Measurements from ENCODE around the gene ADGRG6. TPM values are rescaled to one million over a fixed set of nuclear protein-coding genes. Genes with fewer than 3 reads are reported as not detected.
"Not testable (repeated sequence)": the region's sequence is repeated elsewhere in the genome, so short reads cannot be mapped to it uniquely, and the experiment has no call there.

The ADGRG6 gene
- total RNA-seq, 1 donor from 2014 or later = 2.5 TPM

DNA sequence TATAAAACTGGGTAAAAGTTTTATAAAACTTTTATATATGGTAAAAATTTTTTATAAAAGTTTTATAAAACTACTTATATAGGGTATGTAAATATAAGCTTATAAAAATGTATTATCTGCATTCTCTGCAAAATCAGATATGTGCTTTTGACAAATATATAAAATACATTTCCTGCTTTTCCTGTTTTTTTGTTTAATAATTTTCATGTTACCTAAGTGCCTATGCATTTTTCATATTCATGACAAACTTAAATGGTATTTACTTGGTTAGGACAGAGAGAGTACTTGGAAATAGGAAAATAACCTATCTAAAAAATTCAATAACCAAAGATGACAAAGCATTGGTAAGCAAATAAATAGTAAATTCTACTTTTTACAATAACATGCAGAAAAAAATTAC lies 41.2 kb downstream of the ADGRG6 start:
- H3K9me3 Mint-ChIP-seq (ENCODE audit: low read depth) = peaks cover 7% of the 10 kb centered on the region
- H3K36me3 Mint-ChIP-seq (ENCODE audit: low read depth) = no peaks in the 10 kb centered on the region
- no peak overlapping the region for H3K4me3 Mint-ChIP-seq (ENCODE audit: unreplicated experiment)
- no peak overlapping the region for H3K27ac Mint-ChIP-seq (ENCODE audit: unreplicated experiment)
- no peak for TF ChIP-seq CTCF (IDR thresholded peaks at IDR 0.05)
- DNase-seq (ENCODE audit: low spot score) = no peak
- no peaks in the 10 kb centered on the region for H3K4me1 Mint-ChIP-seq (ENCODE audit: low read depth)
- no peaks in the 10 kb centered on the region for H3K27me3 Mint-ChIP-seq (ENCODE audit: low read depth)

DNA sequence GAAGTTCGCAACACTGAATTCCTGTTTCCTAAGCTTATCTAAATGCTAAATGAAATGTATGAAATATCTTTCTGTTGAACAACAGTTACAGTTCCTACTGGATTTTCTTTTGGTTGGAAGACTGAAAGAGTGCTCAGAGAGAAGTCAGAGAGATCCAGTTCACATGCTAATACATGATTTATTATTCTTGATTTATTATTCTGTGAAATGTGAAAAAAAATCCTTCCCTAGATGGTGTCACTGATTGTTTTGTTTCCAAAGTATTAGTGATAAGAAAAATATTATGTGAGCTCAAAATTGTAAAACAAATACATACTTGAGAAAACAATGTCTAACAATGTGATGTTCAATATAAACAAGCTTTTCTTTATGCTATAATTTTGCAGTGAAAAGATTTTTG lies 42.1 kb downstream of the ADGRG6 start:
- Mint-ChIP-seq H3K27ac (ENCODE audit: unreplicated experiment) (no peak overlapping the region), H3K4me3 (ENCODE audit: unreplicated experiment) (no peak overlapping the region), H3K36me3 (ENCODE audit: low read depth) (no peaks in the 10 kb centered on the region), H3K27me3 (ENCODE audit: low read depth) (no peaks in the 10 kb centered on the region), H3K9me3 (ENCODE audit: low read depth) (peaks cover 9% of the 10 kb centered on the region), H3K4me1 (ENCODE audit: low read depth) (no peaks in the 10 kb centered on the region)
- DNase-seq (ENCODE audit: low spot score) = no peak
- no peak for TF ChIP-seq CTCF (IDR thresholded peaks at IDR 0.05)

DNA sequence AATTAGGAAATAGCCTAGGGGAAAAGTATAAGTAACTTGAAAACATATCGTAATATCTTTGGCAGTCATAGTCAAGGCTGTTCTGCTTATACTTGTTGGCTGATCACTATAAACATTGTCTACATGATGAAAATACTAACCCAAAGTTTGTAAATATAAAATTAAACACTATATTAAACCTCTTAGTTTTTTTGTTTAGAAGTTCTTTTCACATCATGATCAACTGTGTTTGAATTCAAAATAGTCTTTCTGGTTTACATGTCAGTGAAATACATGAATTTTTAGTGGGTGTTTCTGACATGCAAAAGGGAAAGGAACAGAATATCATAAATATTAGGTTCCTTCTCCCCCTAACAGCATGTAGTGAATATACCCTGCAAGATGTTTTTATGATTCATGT lies 43.5 kb downstream of the ADGRG6 start:
- Mint-ChIP-seq H3K27me3 (ENCODE audit: low read depth) (no peaks in the 10 kb centered on the region), H3K4me3 (ENCODE audit: unreplicated experiment) (no peak overlapping the region), H3K9me3 (ENCODE audit: low read depth) (peaks cover 9% of the 10 kb centered on the region), H3K4me1 (ENCODE audit: low read depth) (no peaks in the 10 kb centered on the region), H3K27ac (ENCODE audit: unreplicated experiment) (no peak overlapping the region), H3K36me3 (ENCODE audit: low read depth) (no peaks in the 10 kb centered on the region)
- DNase-seq (ENCODE audit: low spot score) = no peak
- TF ChIP-seq CTCF (IDR thresholded peaks at IDR 0.05) = no peak

DNA sequence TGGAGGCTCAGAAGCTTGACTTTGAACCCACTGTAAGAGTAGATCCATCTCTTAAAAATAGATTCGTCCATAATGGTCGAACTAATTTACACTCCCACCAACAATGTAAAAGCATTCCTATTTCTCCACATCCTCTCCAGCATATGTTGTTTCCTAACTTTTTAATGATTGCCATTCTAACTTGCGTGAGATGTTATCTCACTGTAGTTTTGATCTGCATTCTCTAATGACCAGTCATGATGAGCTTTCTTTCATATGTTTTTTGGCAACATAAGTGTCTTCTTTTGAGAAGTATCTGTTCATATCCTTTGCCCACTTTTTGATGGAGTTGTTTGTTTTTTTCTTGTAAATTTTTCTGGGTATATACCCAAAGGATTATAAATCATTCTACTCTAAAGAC lies 44.4 kb downstream of the ADGRG6 start:
- peaks cover 14% of the 10 kb centered on the region for H3K9me3 Mint-ChIP-seq (ENCODE audit: low read depth)
- not testable (repeated sequence) for H3K4me3 Mint-ChIP-seq (ENCODE audit: unreplicated experiment); DNase-seq (ENCODE audit: low spot score); H3K27ac Mint-ChIP-seq (ENCODE audit: unreplicated experiment); H3K36me3 Mint-ChIP-seq (ENCODE audit: low read depth); H3K27me3 Mint-ChIP-seq (ENCODE audit: low read depth); H3K4me1 Mint-ChIP-seq (ENCODE audit: low read depth)

DNA sequence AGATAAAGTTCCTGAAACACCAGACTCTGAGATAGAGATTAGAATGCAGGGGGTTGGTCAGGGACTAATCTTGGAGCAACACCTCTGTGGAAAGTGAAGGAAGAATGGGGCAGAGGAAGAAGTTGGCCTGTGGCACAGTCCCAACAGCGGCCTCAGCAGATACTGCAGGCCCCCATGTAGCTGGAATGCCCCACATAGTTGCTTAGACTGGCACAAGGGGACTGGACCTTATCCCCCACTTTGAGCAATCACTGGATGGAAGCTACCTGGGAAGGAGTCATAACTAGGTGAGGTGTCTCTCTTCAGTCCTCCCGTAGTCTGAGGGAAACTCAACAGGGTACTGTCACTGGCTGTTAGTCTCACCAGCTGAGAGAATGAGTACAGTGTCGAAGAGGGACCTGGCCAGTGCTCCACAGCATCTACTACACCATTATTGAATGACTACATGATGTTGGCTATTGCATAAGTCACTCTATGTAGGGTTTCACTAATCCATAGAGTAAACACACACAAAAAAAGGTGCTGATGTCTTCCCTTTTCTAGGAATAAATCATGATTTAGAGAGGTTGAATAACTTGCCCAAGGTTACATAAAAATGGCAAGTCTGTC lies 47.5 kb downstream of the ADGRG6 start:
- Mint-ChIP-seq H3K9me3 (ENCODE audit: low read depth) (peaks cover 23% of the 10 kb centered on the region), H3K27ac (ENCODE audit: unreplicated experiment) (no peak overlapping the region), H3K27me3 (ENCODE audit: low read depth) (no peaks in the 10 kb centered on the region), H3K36me3 (ENCODE audit: low read depth) (no peaks in the 10 kb centered on the region), H3K4me3 (ENCODE audit: unreplicated experiment) (no peak overlapping the region), H3K4me1 (ENCODE audit: low read depth) (peaks cover 3% of the 10 kb centered on the region)
- no peak for TF ChIP-seq CTCF (IDR thresholded peaks at IDR 0.05)
- no peak for DNase-seq (ENCODE audit: low spot score)

- Mint-ChIP-seq H3K27me3 (ENCODE audit: low read depth) (no peaks in the 10 kb centered on the region), H3K4me3 (ENCODE audit: unreplicated experiment) (no peak overlapping the region), H3K9me3 (ENCODE audit: low read depth) (peaks cover 23% of the 10 kb centered on the region), H3K4me1 (ENCODE audit: low read depth) (peaks cover 3% of the 10 kb centered on the region), H3K27ac (ENCODE audit: unreplicated experiment) (no peak overlapping the region), H3K36me3 (ENCODE audit: low read depth) (no peaks in the 10 kb centered on the region)
- no peak for TF ChIP-seq CTCF (IDR thresholded peaks at IDR 0.05)
- no peak for DNase-seq (ENCODE audit: low spot score)
Observed at GRCh38 chr6:142350309-142350708, 48.5 kb downstream of the ADGRG6 start.
